ENCODE data around the gene RIMBP2.

RIMBP2 gene

DNA sequence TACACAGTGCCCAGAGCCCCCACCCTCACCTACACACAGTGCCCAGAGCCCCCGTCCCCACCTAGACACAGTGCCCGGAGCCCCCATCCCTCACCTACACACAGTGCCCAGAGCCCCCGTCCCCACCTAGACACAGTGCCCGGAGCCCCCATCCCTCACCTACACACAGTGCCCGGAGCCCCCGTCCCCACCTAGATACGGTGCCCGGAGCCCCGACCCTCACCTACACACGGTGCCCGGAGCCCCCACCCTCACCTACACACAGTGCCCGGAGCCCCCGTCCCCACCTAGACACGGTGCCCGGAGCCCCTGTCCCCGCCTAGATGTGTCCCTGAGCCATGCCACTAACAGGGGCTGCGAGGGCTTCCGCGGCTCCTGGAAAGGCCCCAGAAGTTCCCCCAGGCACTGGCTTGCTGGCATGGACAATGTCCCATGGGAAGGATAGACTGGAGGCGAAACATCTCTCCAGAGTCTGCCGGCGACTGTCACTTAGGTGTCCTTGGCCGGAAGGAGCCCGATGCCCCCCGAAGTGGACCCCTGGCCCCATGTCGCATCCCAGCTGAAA is 232.4 kb downstream of the RIMBP2 start:
- no peak for DNase-seq (ENCODE audit: low read depth)

DNA sequence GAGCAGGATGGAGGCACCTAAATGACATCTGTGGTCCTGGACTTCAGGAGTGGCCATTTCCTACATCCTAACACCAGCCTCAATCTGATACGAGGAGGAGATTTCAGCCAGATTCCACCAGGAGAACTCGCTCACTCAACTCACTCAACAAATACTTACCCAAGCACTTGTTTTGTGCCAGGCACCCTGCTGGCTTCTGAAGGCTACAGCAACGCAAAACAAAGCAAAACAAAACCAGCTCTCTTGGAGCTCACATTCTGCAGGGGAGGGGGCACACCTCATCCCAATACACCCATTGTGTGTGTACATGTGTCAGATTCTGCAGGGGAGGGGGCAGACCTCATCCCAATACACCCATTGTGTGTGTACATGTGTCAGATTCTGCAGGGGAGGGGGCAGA is 233.7 kb downstream of the RIMBP2 start:
- DNase-seq (ENCODE audit: low read depth), result no peak

DNA sequence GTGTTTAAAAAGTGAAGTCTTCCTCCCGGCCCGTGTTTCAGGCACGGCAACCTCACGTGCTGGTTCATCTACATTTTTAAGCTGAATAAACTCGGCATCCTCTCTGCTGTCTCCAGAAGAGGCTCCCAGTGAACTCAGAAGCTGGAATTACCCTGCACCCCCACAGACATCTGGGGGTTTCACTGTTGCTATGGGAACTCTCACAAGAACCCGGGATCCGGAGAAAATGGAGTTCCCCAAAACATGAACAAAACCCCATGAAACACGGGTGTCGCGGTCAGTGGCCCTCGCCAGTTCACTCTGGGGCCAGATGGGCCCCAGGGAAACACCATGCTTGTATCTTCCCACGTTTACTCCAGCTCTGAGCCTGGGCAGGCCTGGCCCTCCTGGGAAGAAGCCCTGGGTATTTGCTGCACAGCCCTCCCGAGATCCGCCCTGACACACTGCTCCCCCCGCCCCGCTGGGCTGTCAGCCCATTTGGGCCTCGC is 234.7 kb downstream of the RIMBP2 start:
- DNase-seq (ENCODE audit: low read depth), result no peak

DNA sequence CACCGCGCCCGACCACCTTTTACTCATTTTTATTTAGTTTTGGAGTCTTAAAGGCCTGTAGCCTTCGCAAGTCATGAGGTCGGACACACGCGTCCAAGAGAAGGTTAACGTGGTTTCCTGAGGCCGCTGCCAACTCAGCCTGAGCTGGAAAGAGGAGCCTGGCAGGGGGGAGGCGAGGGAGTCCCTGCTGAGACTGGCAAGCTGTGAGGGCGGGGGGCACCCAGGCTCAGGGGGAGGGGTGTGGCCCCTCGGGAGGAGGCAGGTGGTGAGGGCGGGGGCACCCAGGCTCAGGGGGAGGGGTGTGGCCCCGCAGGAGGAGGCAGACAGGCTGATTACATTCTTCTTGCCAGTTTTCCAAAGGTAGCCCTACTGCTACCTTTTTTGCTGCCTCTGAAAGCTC is 235.2 kb downstream of the RIMBP2 start:
- DNase-seq (ENCODE audit: low read depth), result no peak

DNA sequence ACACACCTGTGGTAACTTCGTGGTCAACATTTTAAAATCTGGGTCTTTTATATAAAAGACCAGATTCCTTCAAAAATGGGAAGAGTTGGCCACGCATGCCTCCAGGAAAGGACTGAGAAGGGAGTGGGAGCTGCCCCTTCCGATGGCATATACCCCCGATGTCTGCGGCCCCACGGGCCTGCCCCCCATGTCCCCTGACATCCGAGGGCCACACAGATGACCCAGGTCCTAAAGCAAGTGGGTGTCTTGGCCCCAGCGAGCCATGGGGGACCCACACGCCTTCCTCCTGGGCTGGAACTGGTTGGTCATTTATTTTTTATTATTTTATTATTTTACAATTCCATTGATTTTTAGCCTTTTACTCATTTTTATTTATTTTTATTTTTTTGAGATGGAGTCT is 235.9 kb downstream of the RIMBP2 start:
- DNase-seq (ENCODE audit: low read depth), result no peak

GRCh38 chr12:130479401-130480125 is 236.5 kb downstream of the RIMBP2 start:
- no peak for DNase-seq (ENCODE audit: low read depth)

DNA sequence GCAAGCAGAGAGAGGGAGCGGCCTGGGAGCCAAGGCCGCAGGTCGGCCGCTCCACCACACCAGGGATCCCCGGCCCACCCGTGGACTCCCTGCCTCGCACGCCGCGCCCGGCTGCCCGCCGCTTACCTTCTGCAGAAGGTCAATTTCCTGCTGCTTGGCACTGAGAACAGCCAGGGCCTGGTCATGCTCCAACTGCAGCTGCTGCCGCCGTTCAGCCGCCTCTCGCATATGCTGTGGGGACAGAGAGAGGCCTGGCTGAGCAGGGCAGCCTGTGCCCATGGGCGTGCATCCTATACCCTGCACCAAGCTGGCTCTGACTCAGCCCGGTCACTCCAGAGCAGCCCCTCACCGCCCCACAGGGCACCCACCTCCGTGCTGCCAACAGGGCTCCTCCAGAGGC is 237.3 kb downstream of the RIMBP2 start:
- no peak for DNase-seq (ENCODE audit: low read depth)

DNA sequence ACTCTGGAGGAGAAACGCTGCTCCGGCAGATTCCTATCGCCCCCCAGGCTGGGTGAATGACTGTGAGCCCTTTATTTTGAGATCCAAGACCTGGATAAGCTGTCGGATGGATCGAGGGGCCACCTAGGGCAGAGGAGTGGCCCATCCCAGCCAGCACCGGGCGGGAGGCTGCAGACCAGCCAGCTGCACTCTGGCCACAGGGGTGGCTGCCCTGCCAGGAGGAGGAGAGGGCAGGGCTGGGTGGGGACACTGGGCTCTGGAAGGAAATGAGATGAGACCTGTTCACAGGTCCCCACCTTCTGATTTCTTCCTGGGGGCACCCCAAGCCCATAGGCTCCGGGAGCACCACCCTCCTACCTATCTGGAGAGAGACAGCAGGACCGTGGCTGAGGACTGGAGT is 238.4 kb downstream of the RIMBP2 start:
- DNase-seq (ENCODE audit: low read depth), result no peak

- DNase-seq (ENCODE audit: low read depth), result no peak
These were observed 238.8 kb downstream of the RIMBP2 start for GRCh38 chr12:130477266-130477665.

DNA sequence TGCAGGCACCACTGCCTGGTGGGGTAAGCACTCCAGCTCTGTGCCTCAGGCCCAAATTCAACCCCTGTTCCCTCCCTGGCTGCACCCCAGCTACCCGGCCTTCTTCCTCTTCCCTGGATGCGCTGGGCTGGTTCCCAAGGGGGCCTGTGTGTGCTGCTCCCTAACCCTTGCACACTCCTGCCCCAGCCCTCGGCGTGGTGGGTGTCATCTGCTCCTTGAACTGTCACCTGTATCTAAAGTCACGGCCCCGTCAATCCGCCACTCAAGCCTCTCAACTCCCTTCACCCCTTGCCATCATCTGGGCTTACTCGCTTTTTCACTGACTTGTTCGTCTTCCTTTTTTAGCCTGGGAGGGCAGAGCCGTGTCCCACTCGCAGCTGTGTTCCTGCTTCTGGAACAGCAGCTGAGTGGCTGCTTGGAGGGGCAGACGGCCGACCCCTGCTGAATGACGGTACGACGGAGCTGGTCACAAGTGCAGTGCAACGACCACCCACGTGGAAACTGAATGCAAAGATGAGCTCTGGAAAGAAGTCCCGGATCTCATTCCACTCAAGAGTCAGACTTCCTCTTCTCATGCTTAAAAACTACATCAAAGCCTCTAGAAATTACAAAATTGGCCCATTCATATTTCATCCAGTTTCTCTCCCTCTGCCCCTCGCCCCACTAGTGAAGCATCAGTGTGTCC is 239.5 kb downstream of the RIMBP2 start:
- no peak for DNase-seq (ENCODE audit: low read depth)

DNA sequence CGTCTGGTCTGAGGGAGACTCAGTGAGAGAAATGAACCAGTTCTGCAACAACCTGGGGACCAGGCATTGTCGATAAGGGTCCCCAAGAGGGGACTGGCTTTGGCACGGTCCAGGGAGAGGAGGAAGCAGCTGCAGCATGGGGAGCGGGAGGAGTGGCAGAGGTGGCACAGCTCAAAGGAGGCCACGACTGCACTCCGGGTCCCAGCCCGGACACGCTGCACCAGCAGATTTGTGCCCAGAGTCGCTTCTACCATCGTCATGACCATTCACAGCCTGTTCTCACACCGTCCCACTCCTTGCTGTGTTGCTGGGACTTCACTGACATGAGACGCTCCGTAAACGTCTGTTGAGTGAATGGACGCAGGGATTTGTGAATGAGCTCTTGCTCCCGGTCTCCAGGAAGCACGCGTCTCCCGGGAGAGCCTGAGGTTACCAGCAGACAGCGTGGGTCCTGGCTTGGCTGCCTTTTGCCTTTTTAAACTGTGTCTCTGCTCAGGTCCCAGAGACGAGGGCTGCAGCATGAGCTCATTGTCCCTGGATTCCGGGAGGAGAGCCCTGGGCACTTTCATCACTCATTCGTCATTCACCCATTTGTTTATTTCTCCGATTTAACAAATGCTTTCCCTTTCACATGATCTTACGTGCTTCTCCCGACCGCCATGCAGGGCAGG is 241.4 kb downstream of the RIMBP2 start:
- DNase-seq (ENCODE audit: low read depth), result no peak

GRCh38 chr12:130473266-130473665 is 242.8 kb downstream of the RIMBP2 start:
- no peak for DNase-seq (ENCODE audit: low read depth)

GRCh38 chr12:130470969-130471368 is 245.1 kb downstream of the RIMBP2 start:
- no peak for DNase-seq (ENCODE audit: low read depth)

DNA sequence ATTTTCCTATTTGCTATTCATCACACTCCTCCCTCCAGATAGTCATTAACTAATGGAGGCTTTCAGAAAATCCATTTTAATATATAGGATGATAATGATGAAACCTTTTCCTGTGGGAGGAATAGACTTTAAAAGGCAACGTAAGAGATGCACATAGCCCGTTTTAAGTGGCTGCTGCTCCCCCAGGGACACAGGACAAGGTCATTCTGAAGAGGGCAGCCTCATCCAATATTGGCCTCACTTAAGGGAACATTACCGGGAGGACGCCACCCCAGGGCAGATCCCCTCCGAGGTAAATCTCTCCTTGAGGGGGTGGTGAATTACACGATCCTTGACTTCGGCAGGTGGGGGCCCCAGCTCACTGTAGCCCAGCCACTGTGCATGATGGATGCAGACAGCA is 246.5 kb downstream of the RIMBP2 start:
- DNase-seq (ENCODE audit: low read depth), result no peak

DNA sequence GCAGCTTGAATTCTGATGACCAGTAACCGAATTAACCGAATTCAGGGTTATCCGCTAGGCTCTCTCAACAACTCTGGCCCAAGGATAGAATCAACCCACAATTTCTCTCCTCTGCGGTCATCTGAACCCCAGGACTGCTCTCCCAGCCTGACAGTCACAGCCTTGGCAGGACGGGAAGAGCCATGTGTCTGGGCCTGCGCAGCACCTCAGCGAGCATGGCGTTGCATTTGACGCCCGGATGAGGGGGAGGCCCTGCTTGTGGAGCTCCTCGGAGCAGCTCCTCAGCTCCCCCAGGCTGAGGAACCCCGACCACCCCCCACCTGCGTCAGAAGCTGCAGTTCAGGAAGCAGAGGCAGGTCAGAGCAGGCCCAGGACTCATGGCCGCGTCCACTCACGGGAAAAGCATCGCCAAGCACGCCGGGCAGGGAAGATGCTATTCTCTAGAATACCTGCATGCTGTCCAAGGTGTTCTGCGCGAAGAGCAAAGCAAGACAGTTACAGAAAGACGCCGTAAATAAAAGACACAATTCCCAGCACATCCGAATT is 247.3 kb downstream of the RIMBP2 start:
- no peak for DNase-seq (ENCODE audit: low read depth)

GRCh38 chr12:130468186-130468585 is 247.9 kb downstream of the RIMBP2 start:
- no peak for DNase-seq (ENCODE audit: low read depth)

- no peak for DNase-seq (ENCODE audit: low read depth)
These were observed 250.5 kb downstream of the RIMBP2 start for GRCh38 chr12:130465626-130466025.

DNA sequence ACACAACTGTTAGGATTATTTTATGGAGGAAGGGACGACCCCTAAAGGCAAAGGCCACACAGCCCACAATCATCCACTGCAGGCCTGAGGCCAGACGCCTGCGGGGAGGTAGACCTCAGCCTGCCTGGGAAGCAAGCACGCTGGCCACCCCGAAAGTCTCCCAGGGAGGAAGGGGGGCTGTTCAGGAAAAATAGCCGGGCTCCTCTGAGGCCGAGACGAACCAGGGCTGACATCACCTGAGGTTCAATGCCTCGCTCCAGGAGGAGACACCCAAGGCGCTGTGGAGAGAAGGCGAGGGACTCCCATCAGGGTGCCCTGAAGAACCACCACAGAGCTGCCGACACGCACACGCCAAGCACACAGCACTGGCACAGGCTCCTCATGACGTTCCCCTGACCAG is 251.1 kb downstream of the RIMBP2 start:
- DNase-seq (ENCODE audit: low read depth), result no peak

DNA sequence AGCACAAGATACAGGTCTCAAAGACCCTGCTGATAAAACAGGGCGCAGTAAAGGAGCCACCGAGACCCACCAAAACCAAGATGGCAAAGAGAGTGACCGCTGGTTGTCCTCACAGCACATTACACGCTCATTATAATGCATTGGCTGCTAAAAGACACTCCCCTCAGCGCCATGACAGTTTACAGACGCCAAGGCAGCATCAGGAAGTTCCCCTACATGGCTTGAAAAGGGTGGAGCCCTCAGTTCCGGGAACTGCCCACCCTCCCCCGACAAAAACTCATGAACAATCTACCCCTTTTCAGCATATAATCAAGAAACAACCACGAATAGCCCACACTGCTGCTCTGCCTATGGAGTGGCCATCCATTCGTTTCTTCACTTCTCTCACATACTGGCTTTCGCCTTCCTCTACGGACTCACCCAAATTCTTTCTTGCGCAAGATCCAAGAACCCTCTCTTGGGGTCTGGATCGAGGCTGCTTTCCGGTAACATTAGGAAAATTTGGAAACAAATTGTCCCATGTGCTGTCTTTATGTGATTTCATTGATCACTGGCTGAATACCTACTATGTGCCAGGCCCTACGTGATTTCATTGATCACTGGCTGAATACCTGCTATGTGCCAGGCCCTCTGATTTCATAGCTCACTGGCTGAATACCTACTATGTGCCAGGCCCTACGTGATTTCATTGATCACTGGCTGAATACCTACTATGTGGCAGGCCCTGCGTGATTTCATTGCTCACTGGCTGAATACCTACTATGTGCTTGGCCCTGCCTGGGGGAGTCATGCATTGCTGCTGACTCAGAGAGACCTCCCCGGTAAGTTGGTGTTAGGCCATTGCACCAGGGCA is 252.1 kb downstream of the RIMBP2 start:
- no peak for DNase-seq (ENCODE audit: low read depth)

- no peak for DNase-seq (ENCODE audit: low read depth)
These were observed 252.8 kb downstream of the RIMBP2 start for GRCh38 chr12:130463275-130463658.

GRCh38 chr12:130462558-130463274 is 253.4 kb downstream of the RIMBP2 start:
- no peak for DNase-seq (ENCODE audit: low read depth)
